Embryonic facial prominence (tissue), 1 donor: ENCODE data around the gene NEK1.

Experiments
- DNase-seq: peaks from one replicate; pipeline ENCODE4 v3.0.0-alpha.2; 2016; ENCODE audit errors: extremely low spot score

The NEK1 gene

DNA sequence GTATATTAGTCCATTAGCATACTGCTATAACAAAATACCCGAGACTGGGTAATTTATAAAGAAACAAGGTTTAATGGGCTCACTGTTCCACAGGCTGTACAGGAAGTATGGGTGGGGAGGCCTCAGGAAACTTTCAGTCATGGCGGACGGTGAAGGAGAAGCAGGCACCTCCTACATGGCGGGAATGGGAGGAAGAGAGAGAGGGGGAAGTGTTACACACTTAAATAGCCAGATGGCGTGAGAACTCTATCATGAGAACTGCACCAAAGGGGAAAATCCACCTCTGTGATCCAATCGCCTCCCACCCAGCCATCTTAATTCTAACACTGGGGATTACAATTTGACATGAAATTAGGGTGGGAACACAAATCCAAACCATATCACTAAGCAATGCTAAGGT is 242.7 kb downstream of the NEK1 start:
- no peak for DNase-seq

DNA sequence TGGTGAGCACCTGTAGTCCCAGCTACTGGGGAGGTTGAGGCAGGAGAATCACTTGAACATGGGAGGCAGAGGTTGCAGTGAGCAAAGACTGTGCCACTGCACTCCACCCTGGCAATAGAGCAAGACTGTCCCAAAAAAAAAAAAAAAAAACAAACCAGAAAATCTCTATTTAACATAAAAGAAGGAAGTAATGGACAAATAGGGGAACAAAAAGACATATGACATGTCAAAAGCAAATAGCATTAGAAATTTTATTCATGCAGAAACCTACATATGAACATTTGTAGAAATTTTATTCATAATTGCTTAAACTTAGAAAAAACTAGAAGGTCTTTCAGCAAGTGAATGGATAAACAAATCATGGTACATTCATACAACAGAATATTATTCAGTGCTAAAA is 244.6 kb downstream of the NEK1 start:
- no peak for DNase-seq

DNA sequence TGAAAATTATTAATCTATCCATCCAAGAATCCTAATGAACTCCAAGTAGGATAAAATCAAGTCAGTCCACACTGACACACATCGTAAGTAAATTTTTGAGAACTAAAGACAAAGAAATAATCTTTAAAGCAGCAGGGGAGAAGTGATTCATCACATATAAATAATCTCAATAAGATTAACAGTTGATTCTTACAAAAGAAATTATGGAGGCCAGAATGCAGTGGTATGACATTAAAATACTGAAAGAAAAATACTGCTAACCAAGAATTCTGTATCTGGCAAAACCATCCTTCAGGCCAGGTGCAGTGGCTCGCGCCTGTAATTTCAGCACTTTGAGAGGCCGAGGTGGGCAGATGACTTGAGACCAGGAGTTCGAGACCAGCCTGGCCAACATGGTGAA is 245.6 kb downstream of the NEK1 start:
- DNase-seq, result no peak

DNA sequence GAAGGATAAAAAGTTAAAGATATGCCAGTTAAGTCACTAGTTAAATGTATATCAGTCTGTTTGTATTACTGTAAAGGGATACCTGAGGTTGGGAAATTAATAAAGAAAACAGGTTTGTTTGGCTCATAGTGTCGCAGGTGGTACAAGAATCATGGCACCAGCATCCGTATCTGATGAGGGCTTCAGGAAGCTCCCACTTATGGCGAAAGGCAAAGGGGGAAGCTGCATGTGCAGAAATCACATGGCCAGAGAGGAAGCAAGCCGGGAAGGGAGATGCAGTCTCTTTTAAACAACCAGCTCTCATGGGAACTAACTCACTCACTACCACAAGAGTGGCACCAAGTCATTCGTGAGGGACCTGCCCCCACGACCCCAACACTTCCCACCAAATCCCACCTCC is 249.8 kb downstream of the NEK1 start:
- no peak for DNase-seq

DNA sequence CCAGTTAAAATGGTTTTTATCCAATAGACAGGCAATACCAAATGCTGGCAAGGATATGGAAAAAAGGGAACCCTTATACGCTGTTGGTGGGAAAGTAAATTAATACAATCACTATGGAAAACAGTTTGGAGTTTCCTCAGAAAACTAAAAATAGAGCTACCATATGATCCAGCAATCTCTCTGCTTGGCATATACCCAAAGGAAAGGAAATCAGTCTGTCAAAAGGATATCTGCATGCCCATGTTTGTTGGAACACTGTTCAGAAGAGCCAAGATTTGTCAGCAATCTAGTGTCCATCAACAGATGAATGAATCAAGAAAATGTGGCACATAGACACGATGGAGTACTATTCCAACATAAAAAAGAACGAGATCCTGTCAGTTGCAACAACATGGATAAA is 250.6 kb downstream of the NEK1 start:
- no peak for DNase-seq

DNA sequence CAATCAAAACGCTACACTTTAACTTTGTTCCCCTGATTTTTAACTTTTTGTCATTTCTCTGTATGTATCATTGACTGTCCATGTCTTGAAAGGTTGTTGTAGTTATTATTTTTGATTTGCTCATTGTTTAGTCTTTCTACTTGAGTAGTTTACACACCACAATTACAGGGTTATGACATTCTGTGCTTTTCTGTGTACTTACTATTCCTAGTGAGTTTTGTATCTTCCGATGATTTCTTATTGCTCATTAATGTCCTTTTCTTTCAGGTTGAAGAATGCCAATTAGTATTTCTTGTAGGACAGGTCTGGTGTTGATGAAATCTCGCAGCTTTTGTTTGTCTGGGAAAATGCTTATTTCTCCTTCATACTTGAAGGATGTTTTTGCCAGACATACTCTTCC is 252.4 kb downstream of the NEK1 start:
- DNase-seq, result no peak

DNA sequence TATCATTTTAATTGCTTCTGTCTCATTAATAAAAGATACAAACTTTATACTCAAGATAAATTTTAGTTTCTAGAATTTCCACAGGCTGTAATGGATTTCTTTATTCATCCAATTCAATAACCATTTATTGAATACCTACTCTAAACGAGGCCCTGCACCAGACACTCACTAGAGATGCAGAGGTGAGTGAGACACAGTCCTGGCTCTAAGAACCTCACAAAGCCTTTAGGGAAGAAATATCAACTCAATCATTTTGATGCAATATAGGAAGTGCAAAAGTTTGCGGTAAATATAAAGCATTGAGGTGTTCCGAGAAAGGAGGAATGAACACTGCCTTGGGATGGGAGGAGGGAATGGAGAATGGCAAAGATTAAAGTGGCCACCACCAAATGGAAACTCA is 260.0 kb downstream of the NEK1 start:
- DNase-seq, result no peak

DNA sequence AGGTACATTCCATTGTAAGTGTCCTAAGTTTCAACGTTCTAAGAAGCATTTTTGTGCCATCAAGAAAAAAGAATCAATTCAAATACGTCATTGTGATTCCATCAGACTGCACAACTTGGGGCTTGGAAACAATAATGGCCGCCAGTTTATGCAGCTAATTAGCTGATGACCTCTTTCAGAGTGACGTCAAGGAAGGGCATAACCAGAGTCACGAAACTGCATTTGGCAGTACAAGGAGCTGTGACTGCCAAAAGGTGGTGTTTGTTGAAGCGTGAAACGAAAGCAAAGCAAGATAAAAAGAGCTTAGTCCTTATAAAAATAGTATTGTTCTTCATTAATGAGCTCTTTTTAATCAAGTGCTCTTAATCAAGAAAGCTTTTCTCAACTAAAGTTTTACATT is 260.5 kb downstream of the NEK1 start:
- no peak for DNase-seq

DNA sequence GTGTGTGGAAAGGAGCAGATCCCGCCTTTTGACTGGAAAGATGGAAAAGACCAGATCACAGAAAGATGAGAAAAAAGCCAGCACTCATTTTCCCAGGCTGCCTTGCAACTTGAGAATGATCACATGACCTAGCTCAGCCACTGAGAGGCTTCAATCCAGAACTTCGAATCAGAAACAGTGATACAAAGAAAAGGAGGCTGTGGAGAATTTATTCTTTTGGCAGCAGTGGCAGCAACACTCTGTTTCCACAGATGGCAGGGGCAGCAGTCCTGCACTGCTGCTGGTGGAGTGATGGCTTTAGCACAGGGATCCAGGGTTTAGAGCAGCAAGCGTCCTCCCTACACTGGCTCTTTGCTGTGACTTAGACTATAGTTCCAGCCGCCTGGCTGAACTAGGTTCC is 263.8 kb downstream of the NEK1 start:
- DNase-seq, result no peak

DNA sequence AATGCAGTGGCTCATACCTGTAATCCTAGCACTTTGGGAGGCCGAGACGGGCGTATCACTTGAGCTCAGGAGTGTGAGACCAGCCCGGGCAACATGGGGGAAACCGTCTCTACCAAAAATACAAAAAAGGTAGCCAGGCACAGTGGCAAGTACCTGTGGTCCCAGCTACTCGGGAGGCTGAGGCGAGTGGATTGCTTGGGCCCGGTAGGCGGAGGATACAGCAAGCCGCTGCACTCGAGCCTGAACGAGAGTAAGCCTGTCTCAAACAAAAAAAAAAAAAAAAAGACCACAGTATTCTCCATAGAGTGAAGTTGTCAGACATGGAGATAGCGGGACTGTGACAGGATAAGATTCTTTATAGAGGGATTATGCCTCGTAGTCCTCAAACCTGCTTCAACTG is 265.5 kb downstream of the NEK1 start:
- no peak for DNase-seq

DNA sequence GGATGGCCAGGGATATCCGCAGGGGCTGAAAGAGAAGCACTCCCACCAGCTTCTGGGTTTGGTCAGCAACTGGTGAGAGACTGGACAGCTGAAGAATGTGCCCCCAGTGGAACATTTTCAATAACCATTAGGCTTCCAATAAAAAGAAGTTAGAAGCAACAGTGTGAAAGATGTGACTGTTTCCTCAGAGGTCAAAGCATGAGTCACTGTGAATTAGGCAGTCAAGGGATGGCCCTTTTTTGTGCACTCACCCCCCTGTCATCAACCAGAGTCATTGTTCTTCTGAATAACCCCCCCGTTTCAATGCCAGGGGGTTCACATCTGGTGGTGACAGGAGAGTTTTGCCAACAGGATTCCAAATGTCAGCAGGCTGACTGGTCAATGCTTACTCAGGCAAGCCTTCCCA is 267.1 kb downstream of the NEK1 start:
- no peak for DNase-seq
